ENCODE results near the gene AFDN.

- TF ChIP-seq, protein P1, sequence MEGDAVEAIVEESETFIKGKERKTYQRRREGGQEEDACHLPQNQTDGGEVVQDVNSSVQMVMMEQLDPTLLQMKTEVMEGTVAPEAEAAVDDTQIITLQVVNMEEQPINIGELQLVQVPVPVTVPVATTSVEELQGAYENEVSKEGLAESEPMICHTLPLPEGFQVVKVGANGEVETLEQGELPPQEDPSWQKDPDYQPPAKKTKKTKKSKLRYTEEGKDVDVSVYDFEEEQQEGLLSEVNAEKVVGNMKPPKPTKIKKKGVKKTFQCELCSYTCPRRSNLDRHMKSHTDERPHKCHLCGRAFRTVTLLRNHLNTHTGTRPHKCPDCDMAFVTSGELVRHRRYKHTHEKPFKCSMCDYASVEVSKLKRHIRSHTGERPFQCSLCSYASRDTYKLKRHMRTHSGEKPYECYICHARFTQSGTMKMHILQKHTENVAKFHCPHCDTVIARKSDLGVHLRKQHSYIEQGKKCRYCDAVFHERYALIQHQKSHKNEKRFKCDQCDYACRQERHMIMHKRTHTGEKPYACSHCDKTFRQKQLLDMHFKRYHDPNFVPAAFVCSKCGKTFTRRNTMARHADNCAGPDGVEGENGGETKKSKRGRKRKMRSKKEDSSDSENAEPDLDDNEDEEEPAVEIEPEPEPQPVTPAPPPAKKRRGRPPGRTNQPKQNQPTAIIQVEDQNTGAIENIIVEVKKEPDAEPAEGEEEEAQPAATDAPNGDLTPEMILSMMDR (conservative IDR thresholded peaks at IDR 0.05; ENCODE audit: low read depth in 2 of 2): no peak
- TF ChIP-seq EZH2phosphoT487 (IDR thresholded peaks at IDR 0.05; ENCODE audit: unreplicated experiment) (no peak), EZH2 (IDR thresholded peaks at IDR 0.05; ENCODE audit: low read depth, unreplicated experiment) (no peak), REST (IDR thresholded peaks at IDR 0.05; ENCODE audit: unreplicated experiment) (no peak), ZNF331 (CRISPR knock-in tag; IDR thresholded peaks at IDR 0.05; ENCODE audit: low read depth) (no peak), JUNB (IDR thresholded peaks at IDR 0.05; ENCODE audit: unreplicated experiment) (no peak), ZNF462 (CRISPR knock-in tag; IDR thresholded peaks at IDR 0.05) (no peak), POLR2AphosphoS5 (IDR thresholded peaks at IDR 0.05; ENCODE audit: low read depth) (no peak), CREB1 (CRISPR knock-in tag; IDR thresholded peaks at IDR 0.05; ENCODE audit: low read depth) (no peak), ZNF114 (CRISPR knock-in tag; IDR thresholded peaks at IDR 0.05) (no peak), NANOG (IDR thresholded peaks at IDR 0.05; ENCODE audit: borderline replicate concordance) (no peak)
- TF ChIP-seq, protein P2, sequence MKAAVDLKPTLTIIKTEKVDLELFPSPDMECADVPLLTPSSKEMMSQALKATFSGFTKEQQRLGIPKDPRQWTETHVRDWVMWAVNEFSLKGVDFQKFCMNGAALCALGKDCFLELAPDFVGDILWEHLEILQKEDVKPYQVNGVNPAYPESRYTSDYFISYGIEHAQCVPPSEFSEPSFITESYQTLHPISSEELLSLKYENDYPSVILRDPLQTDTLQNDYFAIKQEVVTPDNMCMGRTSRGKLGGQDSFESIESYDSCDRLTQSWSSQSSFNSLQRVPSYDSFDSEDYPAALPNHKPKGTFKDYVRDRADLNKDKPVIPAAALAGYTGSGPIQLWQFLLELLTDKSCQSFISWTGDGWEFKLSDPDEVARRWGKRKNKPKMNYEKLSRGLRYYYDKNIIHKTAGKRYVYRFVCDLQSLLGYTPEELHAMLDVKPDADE (IDR thresholded peaks at IDR 0.05): no peak
Measured at GRCh38 chr6:167800549-167800948, 26.2 kb upstream of the AFDN start.
